Fibroblast of mammary gland (primary cell): ENCODE data around the gene ZNF808.
"Not testable (repeated sequence)": the region's sequence is repeated elsewhere in the genome, so short reads cannot be mapped to it uniquely, and the experiment has no call there.

ENCODE experiments used
- DNase-seq: peaks from one replicate; pipeline ENCODE4 v3.0.0-alpha.2; 2010; ENCODE audit warnings: low read depth
- H3K4me3 ChIP-seq: 2 replicates; pipeline ENCODE4 v1.5.1; 2011; ENCODE audit warnings: low read depth, mild to moderate bottlenecking, low read length, moderate library complexity; ENCODE audit not compliant: control insufficient read depth
- CTCF ChIP-seq: conservative IDR thresholded peaks from 2 replicates; pipeline ENCODE4 v1.5.1; 2011; ENCODE audit warnings: low read depth, low read length, inconsistent platforms; ENCODE audit not compliant: control insufficient read depth, insufficient read depth

The ZNF808 gene

GRCh38 chr19:52541608-52542007 lies 14.1 kb downstream of the ZNF808 start:
- DNase-seq: no peak
- no peak for TF ChIP-seq CTCF
- H3K4me3 ChIP-seq: no peak overlapping the region

- DNase-seq: not testable (repeated sequence)
Observed at GRCh38 chr19:52542541-52542940, 15.1 kb downstream of the ZNF808 start.

GRCh38 chr19:52542984-52543664 lies 15.7 kb downstream of the ZNF808 start:
- DNase-seq: no peak
- TF ChIP-seq CTCF: no peak
- no peak overlapping the region for H3K4me3 ChIP-seq

More at GRCh38 chr19:52542541-52542940, 15.1 kb downstream of the ZNF808 start:
- H3K4me3 ChIP-seq: not testable (repeated sequence)

- TF ChIP-seq CTCF: no peak
- no peak for DNase-seq
- no peak overlapping the region for H3K4me3 ChIP-seq
Observed at GRCh38 chr19:52554216-52554971, 26.9 kb downstream of the ZNF808 start.

- TF ChIP-seq CTCF: no peak
- no peak for DNase-seq
- H3K4me3 ChIP-seq: no peak overlapping the region
Observed at GRCh38 chr19:52557231-52557995, 29.9 kb downstream of the ZNF808 start.

GRCh38 chr19:52558732-52559445 lies 31.4 kb downstream of the ZNF808 start:
- not testable (repeated sequence) for DNase-seq, H3K4me3 ChIP-seq

- not testable (repeated sequence) for DNase-seq, H3K4me3 ChIP-seq
Observed at GRCh38 chr19:52561611-52562010, 34.1 kb downstream of the ZNF808 start.

GRCh38 chr19:52566121-52566520 lies 38.7 kb downstream of the ZNF808 start:
- TF ChIP-seq CTCF: no peak
- no peak overlapping the region for H3K4me3 ChIP-seq
- no peak for DNase-seq
